Measurements from ENCODE around the gene ARL17B.
"Not testable (repeated sequence)": the region's sequence is repeated elsewhere in the genome, so short reads cannot be mapped to it uniquely, and the experiment has no call there.

DNA sequence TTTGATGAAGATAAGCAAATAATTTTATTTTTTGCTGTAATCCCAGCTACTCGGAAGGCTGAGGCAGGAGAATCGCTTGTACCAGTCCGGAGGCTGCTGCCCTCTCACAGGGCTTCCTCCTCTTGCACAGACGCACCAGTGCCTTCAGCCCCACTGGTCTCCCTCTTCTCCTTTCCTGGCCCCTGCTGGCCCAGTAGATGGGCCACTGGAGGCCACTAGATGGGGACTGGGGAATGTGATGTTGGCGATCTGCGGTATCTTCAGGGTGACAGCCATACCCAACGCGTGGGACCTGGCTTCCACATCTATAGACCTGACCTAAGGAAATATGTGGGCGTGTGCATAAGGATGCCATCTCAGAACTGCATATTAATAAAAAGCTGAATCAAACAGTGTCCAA lies 38.4 kb upstream of the ARL17B start:
- TF ChIP-seq, protein P1, sequence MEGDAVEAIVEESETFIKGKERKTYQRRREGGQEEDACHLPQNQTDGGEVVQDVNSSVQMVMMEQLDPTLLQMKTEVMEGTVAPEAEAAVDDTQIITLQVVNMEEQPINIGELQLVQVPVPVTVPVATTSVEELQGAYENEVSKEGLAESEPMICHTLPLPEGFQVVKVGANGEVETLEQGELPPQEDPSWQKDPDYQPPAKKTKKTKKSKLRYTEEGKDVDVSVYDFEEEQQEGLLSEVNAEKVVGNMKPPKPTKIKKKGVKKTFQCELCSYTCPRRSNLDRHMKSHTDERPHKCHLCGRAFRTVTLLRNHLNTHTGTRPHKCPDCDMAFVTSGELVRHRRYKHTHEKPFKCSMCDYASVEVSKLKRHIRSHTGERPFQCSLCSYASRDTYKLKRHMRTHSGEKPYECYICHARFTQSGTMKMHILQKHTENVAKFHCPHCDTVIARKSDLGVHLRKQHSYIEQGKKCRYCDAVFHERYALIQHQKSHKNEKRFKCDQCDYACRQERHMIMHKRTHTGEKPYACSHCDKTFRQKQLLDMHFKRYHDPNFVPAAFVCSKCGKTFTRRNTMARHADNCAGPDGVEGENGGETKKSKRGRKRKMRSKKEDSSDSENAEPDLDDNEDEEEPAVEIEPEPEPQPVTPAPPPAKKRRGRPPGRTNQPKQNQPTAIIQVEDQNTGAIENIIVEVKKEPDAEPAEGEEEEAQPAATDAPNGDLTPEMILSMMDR (IDR thresholded peaks at IDR 0.05) = not testable (repeated sequence)
- TF ChIP-seq EP300, POLR2AphosphoS5, POLR2A (IDR thresholded peaks at IDR 0.05): not testable (repeated sequence)
